AG09319 (cell line): ENCODE measurements around the gene FNDC5.

Source experiments
- DNase-seq: peaks from one replicate; pipeline ENCODE4 v3.0.0-alpha.2; 2010; ENCODE audit warnings: low read depth; ENCODE audit errors: extremely low read depth
- CTCF ChIP-seq: IDR thresholded peaks from 2 replicates; pipeline ENCODE4 v1.5.1; 2011; ENCODE audit warnings: low read depth, mild to moderate bottlenecking, inconsistent platforms, low read length, moderate library complexity

The FNDC5 gene

DNA sequence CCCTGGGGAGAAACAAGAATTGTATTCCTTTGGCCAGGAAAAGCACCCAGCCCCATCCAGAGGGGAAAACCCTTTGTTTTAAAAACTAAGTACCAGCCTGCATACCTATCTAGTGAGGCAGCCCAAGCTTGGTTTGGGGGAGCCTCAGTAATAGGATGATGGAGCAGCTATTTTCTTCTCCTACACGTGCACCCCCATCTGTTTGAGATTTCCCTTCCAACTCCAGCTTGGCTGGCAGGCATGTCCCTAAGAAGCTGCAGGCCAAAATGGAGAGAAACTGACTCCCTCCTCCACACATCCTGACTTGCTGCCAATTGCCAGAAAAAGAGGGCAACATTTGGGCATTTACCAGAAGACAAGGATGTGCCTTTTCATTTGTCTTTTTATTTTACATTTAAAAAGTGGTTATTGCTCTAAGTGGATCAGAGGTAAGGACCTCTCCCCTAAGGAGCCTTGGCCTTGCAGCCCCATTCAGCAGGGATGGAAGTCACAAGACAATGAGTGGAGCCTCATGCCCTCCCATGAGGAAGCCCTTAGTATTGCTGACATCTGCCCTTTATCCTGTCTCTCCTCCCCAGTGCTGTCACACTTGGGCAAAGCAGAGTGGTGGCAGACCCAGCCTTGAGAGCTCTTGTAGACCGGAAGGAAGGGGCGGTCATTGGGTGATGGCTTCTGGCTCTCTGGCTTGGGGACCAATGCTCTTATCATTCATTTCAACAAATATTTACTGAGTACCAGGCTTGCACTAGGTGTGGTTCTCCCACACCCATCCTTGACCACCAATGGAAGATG, 8.6 kb downstream of the FNDC5 start:
- no peak for TF ChIP-seq CTCF
- DNase-seq = no peak

GRCh38 chr1:32860566-32860965, 10.1 kb downstream of the FNDC5 start:
- no peak for TF ChIP-seq CTCF
- no peak for DNase-seq

DNA sequence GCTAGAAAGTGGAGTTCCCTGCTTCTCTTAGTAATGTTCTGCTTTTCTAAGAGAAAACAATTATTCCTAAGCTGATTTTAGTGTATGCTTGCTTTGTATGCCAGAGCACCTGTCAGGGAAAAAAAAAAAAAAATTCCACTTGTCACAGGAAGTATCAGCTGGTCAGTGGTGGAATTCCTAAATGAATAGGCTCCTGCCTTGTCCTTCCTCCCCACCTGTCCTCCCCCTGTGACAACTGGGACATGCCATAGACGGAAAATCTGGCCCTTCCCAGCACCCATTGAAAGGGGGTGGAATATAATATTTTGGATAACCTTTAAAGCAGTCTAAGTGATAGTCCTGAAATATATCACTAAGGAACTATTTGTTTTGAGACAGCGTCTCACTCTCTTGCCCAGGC, 10.8 kb downstream of the FNDC5 start:
- DNase-seq = no peak
- TF ChIP-seq CTCF = no peak

DNA sequence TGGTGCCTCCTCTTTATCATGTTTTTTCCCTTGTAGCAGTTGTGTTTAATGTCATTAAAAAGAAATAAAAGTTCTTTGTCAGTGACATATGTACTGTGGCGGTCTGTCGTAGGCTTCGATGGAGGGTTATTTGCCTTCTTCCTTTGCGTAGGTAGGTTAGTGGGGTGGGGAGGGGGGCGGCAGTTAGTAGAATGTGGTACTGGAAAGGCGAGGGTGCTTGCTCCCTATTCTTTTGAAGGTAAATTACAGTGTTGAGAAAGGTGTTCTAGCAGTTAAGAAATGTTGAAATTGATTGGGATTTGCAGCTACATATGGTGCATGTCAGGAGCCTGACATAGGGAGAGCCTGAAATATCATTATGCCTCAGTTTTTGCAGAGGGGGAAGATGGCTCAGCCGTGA, 11.9 kb downstream of the FNDC5 start:
- TF ChIP-seq CTCF = no peak

DNA sequence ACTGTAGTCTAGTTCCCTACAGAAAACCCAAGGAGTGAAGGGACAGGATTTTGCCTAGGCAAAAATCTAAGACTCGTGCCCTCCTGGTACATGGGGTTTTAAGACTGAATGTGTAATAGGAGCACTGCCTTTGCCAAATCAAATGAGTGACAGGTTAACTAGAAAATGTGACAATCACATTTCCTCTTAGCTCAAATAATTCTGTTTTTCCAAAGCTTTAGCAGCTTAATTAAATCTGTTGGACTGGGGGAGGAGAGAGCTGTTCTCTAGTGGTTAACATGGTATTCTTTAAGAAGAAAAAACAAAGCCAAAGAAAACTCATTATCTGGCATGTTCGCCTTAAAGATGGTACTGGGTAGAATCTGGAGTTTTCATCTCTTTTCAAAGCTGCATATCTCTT, 12.6 kb downstream of the FNDC5 start:
- TF ChIP-seq CTCF = no peak
- no peak for DNase-seq

More for the DNA sequence above, 11.9 kb downstream of the FNDC5 start:
- DNase-seq = no peak

DNA sequence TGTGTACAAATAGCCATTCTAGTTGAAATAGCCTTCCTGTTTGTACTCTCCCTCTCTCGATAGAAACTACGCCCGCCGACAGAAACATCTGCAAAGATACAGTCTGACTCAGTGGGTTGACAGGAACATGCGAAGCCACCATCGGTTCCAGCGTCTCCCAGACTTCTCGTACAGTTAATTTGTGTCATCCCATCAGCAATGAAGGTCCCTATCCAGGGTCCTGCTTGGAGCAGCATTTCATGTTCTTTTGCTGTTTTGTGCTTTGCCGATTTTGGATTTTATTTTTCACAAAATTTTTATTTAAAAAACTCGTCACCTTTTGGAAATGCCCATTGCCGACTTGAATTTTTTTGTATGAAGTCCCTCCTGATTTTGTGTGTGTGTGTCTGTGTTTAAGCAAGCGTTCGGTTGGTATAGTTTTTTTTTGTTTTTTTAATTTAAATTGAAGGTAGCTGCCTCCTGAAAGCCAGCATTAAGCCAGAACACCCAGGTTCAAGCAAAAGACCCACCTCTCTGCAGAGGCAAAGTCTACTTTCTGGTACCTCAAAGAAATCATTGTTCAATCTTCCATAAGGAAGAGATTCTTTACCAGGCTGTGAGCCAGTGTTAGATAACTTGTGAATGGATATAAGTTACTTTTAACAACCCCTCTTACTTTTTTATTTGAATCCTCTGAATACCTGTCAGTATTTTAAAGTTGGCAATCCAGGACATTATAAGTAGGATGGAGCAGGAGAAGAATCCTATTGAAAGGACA, 14.7 kb downstream of the FNDC5 start:
- no peak for DNase-seq
- TF ChIP-seq CTCF = no peak

DNA sequence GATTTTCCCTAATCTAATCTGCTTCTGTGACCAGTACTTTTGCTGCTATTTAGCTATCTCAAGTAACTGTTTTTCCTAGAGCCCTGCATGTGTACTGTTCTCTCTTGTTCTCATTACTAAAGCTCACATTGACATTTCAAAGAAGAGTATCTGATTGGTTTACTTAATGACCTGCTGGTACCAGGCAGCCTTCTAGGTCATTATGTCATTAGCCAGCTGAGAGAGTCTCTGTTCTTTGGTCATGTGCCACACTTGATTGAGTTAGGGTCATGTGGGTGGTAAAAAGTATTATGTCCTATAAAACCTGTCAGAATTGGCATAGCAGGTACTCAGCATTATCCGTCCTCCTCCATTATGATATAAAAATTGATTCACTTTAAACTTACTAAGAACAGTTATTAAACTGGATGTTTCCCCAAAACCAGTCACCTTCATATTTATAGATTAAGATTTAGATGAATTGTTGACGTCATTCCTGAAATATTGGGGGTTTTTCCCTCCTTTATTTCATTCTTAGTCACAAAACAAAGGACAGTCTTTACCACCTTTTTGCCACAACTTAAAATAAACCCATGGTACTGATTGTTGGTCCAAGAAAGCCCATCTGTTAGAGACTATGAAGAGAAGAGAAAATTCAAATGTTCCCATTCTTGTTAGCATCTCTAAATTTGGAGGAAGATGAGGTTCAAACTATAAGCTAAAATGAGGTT, 22.2 kb downstream of the FNDC5 start:
- no peak for TF ChIP-seq CTCF
- no peak for DNase-seq
